Activated naive CD8-positive, alpha-beta T cell (primary cell): ENCODE results near the gene TIMM10B.

Experiments used
- H3K27ac Mint-ChIP-seq: one replicate; pipeline ENCODE4 v1.8.0; 2021; ENCODE audit warnings: mixed read lengths
- H3K27me3 Mint-ChIP-seq: one replicate; pipeline ENCODE4 v1.8.0; 2021; ENCODE audit warnings: mixed read lengths
- H3K36me3 Mint-ChIP-seq: one replicate; pipeline ENCODE4 v1.8.0; 2021; ENCODE audit warnings: mixed read lengths
- H3K4me1 Mint-ChIP-seq: one replicate; pipeline ENCODE4 v1.8.0; 2021; ENCODE audit warnings: low read depth, mixed read lengths
- H3K4me3 Mint-ChIP-seq: one replicate; pipeline ENCODE4 v1.8.0; 2021; ENCODE audit warnings: mild to moderate bottlenecking, mixed read lengths
- H3K9me3 Mint-ChIP-seq: one replicate; pipeline ENCODE4 v1.8.0; 2021; ENCODE audit warnings: low read depth, mixed read lengths

The TIMM10B gene

GRCh38 chr11:6457581-6458320 lies 23.6 kb upstream of the TIMM10B start:
- Mint-ChIP-seq H3K27me3 (no peaks in the 10 kb centered on the region), H3K4me3 (no peak overlapping the region), H3K4me1 (no peaks in the 10 kb centered on the region), H3K36me3 (peaks cover 9% of the 10 kb centered on the region), H3K27ac (no peak overlapping the region), H3K9me3 (no peaks in the 10 kb centered on the region)

DNA sequence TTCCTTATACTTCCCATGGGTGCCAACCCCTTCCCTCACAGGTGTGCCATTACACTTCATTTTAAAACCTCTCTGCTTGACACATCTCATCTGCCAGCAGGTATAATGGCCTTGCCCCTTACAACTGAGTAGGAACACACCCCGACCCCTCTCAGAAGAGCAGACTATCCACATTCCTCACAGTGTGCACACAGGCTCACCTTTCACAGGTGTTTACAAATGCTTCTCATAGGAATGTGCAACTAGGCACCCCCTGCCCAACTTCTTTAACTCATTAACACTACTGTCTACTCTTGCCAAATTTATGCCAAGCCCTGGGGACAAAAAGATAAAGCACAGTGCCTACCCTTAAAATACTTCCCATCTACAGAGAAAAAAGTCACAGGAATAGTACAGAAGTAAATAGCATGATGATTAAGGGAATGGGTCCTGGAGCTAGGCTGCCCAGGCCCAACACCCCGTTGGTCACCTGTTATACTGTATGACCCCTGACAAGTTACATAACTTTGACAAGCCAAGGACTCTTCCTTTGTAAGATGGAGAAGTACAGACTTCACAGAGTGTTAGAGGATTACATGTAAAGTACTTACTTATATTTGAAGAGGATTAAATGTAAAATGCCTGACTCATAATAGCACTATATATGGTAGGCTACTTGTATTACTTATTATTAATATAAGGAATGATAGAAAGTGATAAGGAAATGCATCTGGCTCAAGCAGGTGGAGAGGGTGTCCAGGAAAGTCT lies 22.8 kb upstream of the TIMM10B start:
- H3K27me3 Mint-ChIP-seq, result no peaks in the 10 kb centered on the region
- H3K27ac Mint-ChIP-seq, result no peak overlapping the region
- H3K4me3 Mint-ChIP-seq, result no peak overlapping the region
- no peaks in the 10 kb centered on the region for H3K9me3 Mint-ChIP-seq
- H3K4me1 Mint-ChIP-seq, result no peaks in the 10 kb centered on the region
- peaks cover 12% of the 10 kb centered on the region for H3K36me3 Mint-ChIP-seq

- Mint-ChIP-seq H3K9me3 (no peaks in the 10 kb centered on the region), H3K4me1 (no peaks in the 10 kb centered on the region), H3K4me3 (no peak overlapping the region), H3K27me3 (no peaks in the 10 kb centered on the region), H3K36me3 (peaks cover 17% of the 10 kb centered on the region), H3K27ac (no peak overlapping the region)
Measured at GRCh38 chr11:6459099-6459450, 22.2 kb upstream of the TIMM10B start.

GRCh38 chr11:6468712-6469495 lies 12.4 kb upstream of the TIMM10B start:
- peaks cover 12% of the 10 kb centered on the region for H3K36me3 Mint-ChIP-seq
- H3K4me1 Mint-ChIP-seq, result peaks cover 15% of the 10 kb centered on the region
- no peaks in the 10 kb centered on the region for H3K27me3 Mint-ChIP-seq
- no peak overlapping the region for H3K4me3 Mint-ChIP-seq
- no peaks in the 10 kb centered on the region for H3K9me3 Mint-ChIP-seq
- H3K27ac Mint-ChIP-seq, result no peak overlapping the region

DNA sequence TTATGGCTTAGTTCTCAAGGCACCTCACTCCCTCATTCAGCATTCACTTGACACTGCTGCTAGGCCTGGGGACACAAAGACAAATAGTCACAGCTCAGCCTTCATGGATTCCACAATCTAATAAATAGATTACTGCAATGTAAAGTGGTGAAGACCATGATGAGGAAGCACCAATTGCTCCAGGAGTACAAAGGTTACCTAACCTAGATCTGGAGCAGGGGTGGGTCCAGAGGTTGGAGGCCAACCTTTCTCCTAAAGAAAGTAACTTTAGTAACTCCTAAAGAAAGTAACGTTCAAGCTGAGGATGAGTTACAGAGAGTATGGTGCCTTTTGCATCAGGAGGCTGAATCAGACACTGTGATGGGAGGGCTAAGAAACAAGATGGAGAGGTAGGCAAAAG lies 11.7 kb upstream of the TIMM10B start:
- peaks cover 19% of the 10 kb centered on the region for H3K4me1 Mint-ChIP-seq
- H3K9me3 Mint-ChIP-seq, result no peaks in the 10 kb centered on the region
- peaks cover 6% of the 10 kb centered on the region for H3K36me3 Mint-ChIP-seq
- no peak overlapping the region for H3K4me3 Mint-ChIP-seq
- no peak overlapping the region for H3K27ac Mint-ChIP-seq
- no peaks in the 10 kb centered on the region for H3K27me3 Mint-ChIP-seq

GRCh38 chr11:6472934-6473333 lies 8.4 kb upstream of the TIMM10B start:
- Mint-ChIP-seq H3K4me1 (peaks cover 19% of the 10 kb centered on the region), H3K36me3 (peaks cover 2% of the 10 kb centered on the region), H3K4me3 (peak overlapping the region; percentile 73), H3K9me3 (no peaks in the 10 kb centered on the region), H3K27ac (no peak overlapping the region), H3K27me3 (no peaks in the 10 kb centered on the region)

DNA sequence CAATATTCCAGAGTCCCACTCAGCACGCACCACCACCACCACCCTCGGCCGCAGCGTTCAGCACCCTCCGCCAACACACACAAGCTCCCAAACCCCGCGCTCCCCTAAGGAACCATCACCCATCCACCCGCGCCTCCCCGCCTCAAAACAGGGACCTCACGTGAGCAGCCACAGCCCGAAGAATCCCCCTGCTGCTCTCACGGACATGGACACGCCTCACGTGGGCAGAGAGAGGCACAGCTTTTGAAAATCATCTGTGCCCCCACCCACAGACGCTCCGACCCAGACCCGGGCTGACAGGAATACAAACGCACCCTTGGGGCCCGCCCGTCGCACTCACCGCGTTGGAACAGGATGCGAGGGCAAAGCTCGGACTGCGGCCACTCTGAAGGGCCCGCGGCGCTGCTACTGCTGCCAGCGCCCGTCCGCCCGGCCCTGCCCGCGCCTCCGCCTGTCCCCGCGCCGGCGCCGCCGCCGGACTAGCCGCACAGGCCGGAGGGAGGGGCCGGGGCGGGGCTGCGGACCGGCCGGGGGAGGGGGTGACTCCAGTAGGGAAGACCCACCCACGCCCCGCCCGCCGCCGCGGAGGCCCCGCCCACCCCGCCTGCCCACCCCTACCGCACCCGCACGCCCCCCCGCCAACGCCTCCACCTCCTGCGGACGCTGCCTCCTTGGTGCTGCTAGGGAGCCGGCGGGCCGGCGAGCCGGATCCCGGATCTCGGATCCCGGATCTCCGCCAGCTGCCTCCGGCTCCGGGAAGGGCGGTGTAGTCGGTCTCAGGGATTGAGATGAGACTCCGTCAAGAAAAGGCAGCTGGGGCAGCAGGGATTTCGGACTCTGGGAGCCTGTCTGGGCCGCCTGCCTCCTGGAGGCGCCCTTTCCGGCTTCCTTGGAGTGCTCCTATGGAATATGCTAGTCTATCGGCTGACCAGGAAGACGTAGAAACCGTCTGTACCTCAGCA lies 7.6 kb upstream of the TIMM10B start, which contains the start of gene TRIM3:
Gene TRIM3, minus strand, starts transcription at position 491 of the 962 bp plus-strand sequence. CDS start 8,246 bp downstream, outside the sequence.
- peak within 1 kb of the TSS; percentile 56 for H3K27ac Mint-ChIP-seq
- peak within 1 kb of the TSS; percentile 86 for H3K4me3 Mint-ChIP-seq
- peaks cover 2% of the 10 kb centered on the region for H3K36me3 Mint-ChIP-seq
- H3K4me1 Mint-ChIP-seq, result peaks cover 21% of the 10 kb centered on the region
- no peaks in the 10 kb centered on the region for H3K9me3 Mint-ChIP-seq
- no peaks in the 10 kb centered on the region for H3K27me3 Mint-ChIP-seq

DNA sequence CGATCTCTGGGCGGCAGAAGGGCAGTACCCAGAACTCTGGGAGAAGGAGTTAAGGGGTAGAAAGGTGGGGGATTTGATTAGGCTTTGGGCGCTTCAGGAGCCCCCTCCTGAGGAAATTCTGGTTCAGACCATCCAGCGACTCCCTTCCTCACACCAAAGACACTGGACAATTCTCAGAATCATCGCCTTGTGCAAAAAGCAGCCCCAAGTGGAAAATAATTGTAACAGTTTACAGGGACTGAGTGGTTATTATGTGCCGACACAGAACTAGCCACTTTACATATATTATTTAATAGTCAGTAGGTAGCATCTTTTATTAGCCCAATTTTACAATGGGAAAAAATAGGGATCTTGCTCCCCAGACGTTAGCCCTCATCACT lies 6.9 kb upstream of the TIMM10B start:
- no peaks in the 10 kb centered on the region for H3K9me3 Mint-ChIP-seq
- H3K4me3 Mint-ChIP-seq, result peak overlapping the region; percentile 69
- peak overlapping the region; percentile 56 for H3K27ac Mint-ChIP-seq
- peaks cover 2% of the 10 kb centered on the region for H3K36me3 Mint-ChIP-seq
- no peaks in the 10 kb centered on the region for H3K27me3 Mint-ChIP-seq
- peaks cover 24% of the 10 kb centered on the region for H3K4me1 Mint-ChIP-seq

DNA sequence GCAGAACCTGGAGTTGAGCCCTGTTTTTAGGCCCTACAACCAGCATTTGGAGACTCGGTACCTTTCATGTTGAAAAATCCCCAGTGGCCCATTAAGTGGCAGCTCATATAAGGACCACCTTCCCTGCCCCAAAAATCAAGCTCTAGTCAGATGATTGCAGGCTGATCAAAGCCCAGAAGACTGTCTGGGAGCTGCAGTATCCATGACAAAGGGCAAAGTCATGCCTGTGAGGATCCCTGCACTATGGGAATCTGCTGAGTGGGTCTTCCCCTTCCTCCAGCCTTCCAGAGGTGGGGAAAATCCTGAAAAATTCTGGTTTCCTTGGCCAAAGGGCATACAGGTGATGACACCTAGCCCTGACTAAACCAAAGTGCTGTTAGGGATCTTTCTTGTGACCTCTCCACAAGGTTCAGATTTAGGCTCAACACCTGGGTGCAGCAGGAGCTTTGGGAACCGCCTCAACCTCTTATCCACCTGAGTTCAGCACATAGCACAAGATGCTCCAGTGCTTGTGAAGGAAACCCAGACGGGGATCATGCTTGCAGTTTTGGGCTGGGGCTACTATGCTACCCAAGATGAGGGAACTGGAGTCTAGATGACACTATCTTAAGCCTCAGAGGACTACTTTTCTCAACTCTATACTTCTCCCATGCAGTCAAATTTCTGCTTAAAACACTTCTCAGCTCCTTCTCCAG lies 6.3 kb upstream of the TIMM10B start:
- Mint-ChIP-seq H3K27me3 (no peaks in the 10 kb centered on the region), H3K4me1 (peaks cover 27% of the 10 kb centered on the region), H3K27ac (peak overlapping the region; percentile 56), H3K9me3 (no peaks in the 10 kb centered on the region), H3K4me3 (peak overlapping the region; percentile 69), H3K36me3 (peaks cover 2% of the 10 kb centered on the region)

DNA sequence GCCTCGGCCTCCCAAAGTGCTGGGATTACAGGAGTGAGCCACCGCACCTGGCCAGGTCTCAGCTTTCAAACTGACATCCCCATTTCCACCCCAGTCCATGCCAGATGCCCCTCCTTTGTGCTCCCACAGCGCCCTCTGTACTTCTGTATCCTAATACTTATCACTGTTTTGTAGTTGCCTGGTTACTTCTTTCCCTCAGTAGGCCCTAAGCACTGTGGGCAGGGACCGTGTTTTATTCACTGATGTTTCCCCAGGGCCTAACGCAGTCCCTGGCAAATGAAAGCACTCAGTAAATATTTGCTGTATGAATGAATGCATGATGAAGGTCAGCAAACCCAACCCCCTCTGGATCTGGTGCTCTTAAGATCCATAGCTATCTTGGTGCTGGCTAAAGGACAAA lies 5.4 kb upstream of the TIMM10B start:
- peaks cover 2% of the 10 kb centered on the region for H3K36me3 Mint-ChIP-seq
- no peak overlapping the region for H3K4me3 Mint-ChIP-seq
- peak overlapping the region; percentile 50 for H3K27ac Mint-ChIP-seq
- H3K27me3 Mint-ChIP-seq, result no peaks in the 10 kb centered on the region
- no peaks in the 10 kb centered on the region for H3K9me3 Mint-ChIP-seq
- peaks cover 34% of the 10 kb centered on the region for H3K4me1 Mint-ChIP-seq

GRCh38 chr11:6476571-6476970 lies 4.7 kb upstream of the TIMM10B start:
- H3K27me3 Mint-ChIP-seq, result no peaks in the 10 kb centered on the region
- no peak overlapping the region for H3K27ac Mint-ChIP-seq
- H3K4me3 Mint-ChIP-seq, result no peak overlapping the region
- peaks cover 35% of the 10 kb centered on the region for H3K4me1 Mint-ChIP-seq
- H3K9me3 Mint-ChIP-seq, result no peaks in the 10 kb centered on the region
- peaks cover 2% of the 10 kb centered on the region for H3K36me3 Mint-ChIP-seq

DNA sequence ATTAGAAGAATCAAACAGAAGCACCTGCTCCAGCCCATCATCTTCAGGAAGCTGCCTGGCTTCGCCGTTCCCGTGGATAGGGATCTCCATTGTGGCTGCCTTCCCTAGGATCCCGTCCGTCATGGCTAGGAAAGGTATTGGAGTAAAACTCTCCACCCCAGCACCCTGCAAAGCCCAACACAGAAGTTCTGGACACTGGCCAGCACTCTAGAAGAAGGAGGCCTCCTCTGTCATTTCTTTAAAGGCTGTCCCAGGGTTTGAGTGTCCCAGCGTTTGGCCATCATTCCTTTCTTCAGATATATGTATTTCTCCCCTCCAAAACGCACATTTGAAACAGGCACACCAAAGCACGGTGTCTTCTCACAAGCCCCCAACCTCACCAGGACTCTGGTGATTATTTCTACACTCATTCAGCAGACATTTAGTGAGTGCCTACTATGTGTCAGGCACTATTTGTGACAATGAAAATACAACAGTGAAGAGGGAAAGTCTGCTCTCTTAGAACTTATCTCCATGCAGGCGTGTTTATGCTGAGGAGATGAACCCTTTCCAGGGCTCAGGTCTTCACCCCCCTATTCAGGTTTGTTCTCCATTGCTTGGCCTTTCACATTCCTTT lies 894 bp upstream of the TIMM10B start:
- no peaks in the 10 kb centered on the region for H3K9me3 Mint-ChIP-seq
- peak overlapping the region; percentile 96 for H3K4me3 Mint-ChIP-seq
- peaks cover 14% of the 10 kb centered on the region for H3K36me3 Mint-ChIP-seq
- H3K27me3 Mint-ChIP-seq, result no peaks in the 10 kb centered on the region
- peak overlapping the region; percentile 96 for H3K27ac Mint-ChIP-seq
- H3K4me1 Mint-ChIP-seq, result peaks cover 34% of the 10 kb centered on the region

- H3K27ac Mint-ChIP-seq, result peak overlapping the region; percentile 96
- no peaks in the 10 kb centered on the region for H3K9me3 Mint-ChIP-seq
- peak overlapping the region; percentile 96 for H3K4me3 Mint-ChIP-seq
- no peaks in the 10 kb centered on the region for H3K27me3 Mint-ChIP-seq
- peaks cover 34% of the 10 kb centered on the region for H3K4me1 Mint-ChIP-seq
- H3K36me3 Mint-ChIP-seq, result peaks cover 14% of the 10 kb centered on the region
Measured at GRCh38 chr11:6481924-6482275, 599 bp downstream of the TIMM10B start.
